PFSK-1 (cell line): ENCODE measurements around the gene SDHAF1.

Experiments used
- FOXP2 ChIP-seq: optimal IDR thresholded peaks from 2 replicates; pipeline ENCODE3; 2011; ENCODE audit warnings: borderline replicate concordance, control low read depth, inconsistent platforms; ENCODE audit not compliant: insufficient read depth; ENCODE audit errors: extremely low read length, extremely low read depth
- POLR2AphosphoS5 ChIP-seq: IDR thresholded peaks from 2 replicates; pipeline ENCODE4 v1.6.1; 2012; ENCODE audit warnings: low read depth, mild to moderate bottlenecking, control low read depth, low read length, moderate library complexity
- SIN3A ChIP-seq: IDR thresholded peaks from 2 replicates; pipeline ENCODE4 v1.6.1; 2012; ENCODE audit warnings: mild to moderate bottlenecking, low read length, moderate library complexity, borderline replicate concordance; ENCODE audit not compliant: insufficient read depth
- TAF1 ChIP-seq: IDR thresholded peaks from 2 replicates; pipeline ENCODE4 v1.6.1; 2012; ENCODE audit warnings: low read length, control low read depth, borderline replicate concordance; ENCODE audit not compliant: insufficient read depth
- TF ChIP-seq, protein P1 (sequence below), 2 experiments: IDR thresholded peaks; 2 replicates each; pipeline versions ENCODE4 v1.6.1 to v1.8.0; 2011 to 2012; ENCODE audit warnings: low read depth in 2 of 2, low read length in 2 of 2, control low read depth in 1 of 2, inconsistent platforms in 1 of 2, mild to moderate bottlenecking in 1 of 2, moderate library complexity in 1 of 2; ENCODE audit not compliant: insufficient read depth in 1 of 2

Gene SDHAF1

DNA sequence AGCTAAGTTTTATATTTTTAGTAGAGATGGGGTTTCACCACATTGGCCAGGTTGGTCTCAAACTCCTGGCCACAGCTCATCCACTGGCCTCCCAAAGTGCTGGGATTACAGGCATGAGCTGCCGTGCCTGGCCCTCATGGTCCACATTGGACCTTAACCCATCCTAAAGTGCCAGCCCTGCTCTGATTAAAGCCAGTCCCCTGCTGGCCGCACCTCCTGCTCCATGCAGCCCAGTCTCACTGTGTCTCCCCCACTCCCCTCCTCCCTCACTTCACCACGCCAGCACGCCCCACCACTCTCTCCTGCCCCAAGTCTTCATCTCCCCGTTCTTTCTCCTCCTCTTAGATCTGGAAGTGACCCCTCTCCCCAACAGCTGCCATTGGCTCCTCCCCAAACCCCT lies 16.7 kb upstream of the SDHAF1 start:
- TF ChIP-seq TAF1 (no peak), FOXP2 (no peak), SIN3A (no peak), POLR2AphosphoS5 (no peak)
- TF ChIP-seq, protein P1, sequence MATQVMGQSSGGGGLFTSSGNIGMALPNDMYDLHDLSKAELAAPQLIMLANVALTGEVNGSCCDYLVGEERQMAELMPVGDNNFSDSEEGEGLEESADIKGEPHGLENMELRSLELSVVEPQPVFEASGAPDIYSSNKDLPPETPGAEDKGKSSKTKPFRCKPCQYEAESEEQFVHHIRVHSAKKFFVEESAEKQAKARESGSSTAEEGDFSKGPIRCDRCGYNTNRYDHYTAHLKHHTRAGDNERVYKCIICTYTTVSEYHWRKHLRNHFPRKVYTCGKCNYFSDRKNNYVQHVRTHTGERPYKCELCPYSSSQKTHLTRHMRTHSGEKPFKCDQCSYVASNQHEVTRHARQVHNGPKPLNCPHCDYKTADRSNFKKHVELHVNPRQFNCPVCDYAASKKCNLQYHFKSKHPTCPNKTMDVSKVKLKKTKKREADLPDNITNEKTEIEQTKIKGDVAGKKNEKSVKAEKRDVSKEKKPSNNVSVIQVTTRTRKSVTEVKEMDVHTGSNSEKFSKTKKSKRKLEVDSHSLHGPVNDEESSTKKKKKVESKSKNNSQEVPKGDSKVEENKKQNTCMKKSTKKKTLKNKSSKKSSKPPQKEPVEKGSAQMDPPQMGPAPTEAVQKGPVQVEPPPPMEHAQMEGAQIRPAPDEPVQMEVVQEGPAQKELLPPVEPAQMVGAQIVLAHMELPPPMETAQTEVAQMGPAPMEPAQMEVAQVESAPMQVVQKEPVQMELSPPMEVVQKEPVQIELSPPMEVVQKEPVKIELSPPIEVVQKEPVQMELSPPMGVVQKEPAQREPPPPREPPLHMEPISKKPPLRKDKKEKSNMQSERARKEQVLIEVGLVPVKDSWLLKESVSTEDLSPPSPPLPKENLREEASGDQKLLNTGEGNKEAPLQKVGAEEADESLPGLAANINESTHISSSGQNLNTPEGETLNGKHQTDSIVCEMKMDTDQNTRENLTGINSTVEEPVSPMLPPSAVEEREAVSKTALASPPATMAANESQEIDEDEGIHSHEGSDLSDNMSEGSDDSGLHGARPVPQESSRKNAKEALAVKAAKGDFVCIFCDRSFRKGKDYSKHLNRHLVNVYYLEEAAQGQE (IDR thresholded peaks at IDR 0.05; ENCODE audit: insufficient read depth in 1 of 2, low read depth in 2 of 2, low read length in 2 of 2): no peak

DNA sequence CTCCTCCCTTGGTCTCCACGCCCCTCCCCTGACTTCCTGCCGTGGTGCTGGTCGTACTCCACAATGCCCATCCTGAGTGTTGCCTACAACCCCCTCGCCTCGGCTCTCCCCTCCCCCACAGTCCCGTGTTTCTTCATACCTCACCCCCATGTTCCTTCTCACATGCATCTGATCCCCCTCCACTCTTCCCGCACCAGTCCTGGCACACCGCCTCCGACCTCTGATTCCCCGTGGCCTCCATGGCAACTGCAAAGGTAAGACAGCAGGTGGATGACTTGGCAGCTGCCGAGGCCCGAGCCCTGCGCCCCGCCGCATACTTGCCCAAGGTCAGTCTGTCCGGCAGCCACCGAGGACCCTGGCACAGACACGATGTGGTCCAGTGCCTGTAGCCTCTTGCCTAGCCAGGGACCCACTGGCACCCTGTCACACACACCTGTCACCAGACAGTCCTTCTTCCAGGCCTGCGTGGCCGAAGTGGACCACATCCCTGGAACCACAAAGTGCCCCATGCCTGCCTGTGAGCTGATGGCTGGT lies 16.1 kb upstream of the SDHAF1 start:
- TF ChIP-seq SIN3A: no peak
- TF ChIP-seq, protein P1 (IDR thresholded peaks at IDR 0.05; ENCODE audit: insufficient read depth in 1 of 2, low read depth in 2 of 2, low read length in 2 of 2): no peak
- no peak for TF ChIP-seq FOXP2
- no peak for TF ChIP-seq POLR2AphosphoS5

DNA sequence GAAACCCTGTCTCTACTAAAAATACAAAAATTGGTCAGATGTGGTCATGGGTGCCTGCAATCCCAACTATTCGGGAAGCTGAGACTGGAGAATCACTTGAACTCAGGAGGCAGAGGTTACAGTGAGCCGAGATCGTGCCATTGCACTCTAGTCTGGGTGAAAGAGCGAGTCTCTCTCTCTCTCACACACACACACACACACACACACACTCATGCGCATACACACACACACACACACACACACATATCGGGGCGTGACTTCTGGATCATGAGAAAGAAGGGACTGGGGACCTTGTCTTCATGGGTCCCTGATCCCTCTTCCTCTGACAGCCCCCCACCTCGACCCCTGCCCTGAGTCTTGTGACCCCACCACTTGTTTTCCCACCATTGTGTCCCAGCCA lies 11.8 kb upstream of the SDHAF1 start:
- no peak for TF ChIP-seq FOXP2
- TF ChIP-seq SIN3A: no peak
- TF ChIP-seq, protein P1 (IDR thresholded peaks at IDR 0.05; ENCODE audit: insufficient read depth in 1 of 2, low read depth in 2 of 2, low read length in 2 of 2): no peak
- TF ChIP-seq POLR2AphosphoS5: no peak
- no peak for TF ChIP-seq TAF1

DNA sequence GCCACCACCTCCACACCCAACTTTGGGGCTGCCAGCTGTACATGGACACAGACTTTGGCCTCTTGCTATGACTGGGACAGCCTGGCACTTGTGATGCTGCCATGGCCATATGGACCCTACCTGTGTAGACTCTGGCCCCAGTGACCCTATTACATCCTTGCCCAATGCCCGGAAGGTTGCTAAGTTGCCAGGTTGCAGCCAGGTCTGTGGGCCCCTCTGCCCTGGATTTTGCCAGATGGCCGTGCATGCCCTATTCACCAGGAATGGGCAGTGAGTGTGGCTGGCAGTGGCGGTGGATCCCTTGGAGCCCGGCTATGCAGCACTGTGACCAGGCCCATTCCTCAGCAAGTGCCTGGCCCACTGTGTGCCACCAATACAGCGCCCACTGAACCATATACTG lies 8.9 kb upstream of the SDHAF1 start:
- TF ChIP-seq TAF1 (no peak), POLR2AphosphoS5 (no peak), FOXP2 (no peak), SIN3A (no peak)
- TF ChIP-seq, protein P1 (IDR thresholded peaks at IDR 0.05; ENCODE audit: insufficient read depth in 1 of 2, low read depth in 2 of 2, low read length in 2 of 2): no peak

DNA sequence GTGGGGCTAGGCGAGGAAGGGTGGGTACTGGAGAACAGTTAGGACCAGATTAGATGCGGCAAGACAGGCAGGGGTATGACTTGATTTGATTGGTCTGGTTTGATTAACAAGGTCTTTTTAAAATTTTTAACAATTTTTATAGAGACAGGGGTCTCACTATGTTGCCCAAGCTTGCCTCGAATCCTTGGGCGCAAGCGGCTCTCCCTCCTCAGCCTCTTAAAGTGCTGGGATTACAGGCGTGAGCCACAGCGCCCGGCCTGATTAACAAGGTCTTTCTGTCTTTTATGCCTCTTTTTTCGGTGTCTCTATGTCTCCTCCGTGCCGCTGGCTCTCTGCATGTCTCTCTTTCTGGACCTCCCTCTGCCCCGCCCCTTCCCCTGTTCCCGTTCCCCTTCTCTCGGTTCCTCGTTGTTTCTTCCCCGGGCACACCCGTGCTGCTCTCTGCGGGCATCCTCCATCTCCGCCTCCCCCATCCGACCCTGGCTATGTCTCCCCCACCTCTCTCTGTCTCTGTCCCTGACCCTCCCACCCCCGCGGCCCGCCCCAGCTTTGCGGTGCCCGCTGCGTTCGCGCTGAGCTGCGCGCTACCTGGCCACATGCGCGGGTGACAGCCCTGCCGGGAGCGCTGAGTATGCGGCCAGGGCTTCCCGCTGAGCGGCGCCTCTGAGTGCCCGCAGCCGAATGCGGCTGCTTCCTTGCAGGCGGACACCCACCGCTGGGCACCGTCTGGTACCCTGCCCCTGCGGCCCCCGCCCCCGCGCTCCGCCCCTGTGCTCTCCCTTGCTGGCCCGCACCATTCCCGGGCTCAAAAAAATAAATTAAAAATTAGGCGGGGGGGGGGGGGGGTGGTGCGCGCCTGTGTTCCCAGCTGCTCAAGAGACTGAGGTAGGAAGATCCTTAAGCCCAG lies 8.1 kb upstream of the SDHAF1 start:
- TF ChIP-seq TAF1: no peak
- TF ChIP-seq, protein P1 (IDR thresholded peaks at IDR 0.05; ENCODE audit: insufficient read depth in 1 of 2, low read depth in 2 of 2, low read length in 2 of 2): no peak
- no peak for TF ChIP-seq FOXP2
- no peak for TF ChIP-seq SIN3A
- TF ChIP-seq POLR2AphosphoS5: no peak
